Activated naive CD4-positive, alpha-beta T cell treated with anti-CD3 and anti-CD28 coated beads, Interleukin-2, amount 50 U/mL, for 24 hours (primary cell): ENCODE data around the gene SEC14L6.
"Not testable (repeated sequence)": the region's sequence is repeated elsewhere in the genome, so short reads cannot be mapped to it uniquely, and the experiment has no call there.

ENCODE experiments used
- H3K27ac Mint-ChIP-seq: one replicate; pipeline ENCODE4 v1.8.0; 2021; ENCODE audit warnings: mild to moderate bottlenecking, mixed read lengths
- H3K27me3 Mint-ChIP-seq: one replicate; pipeline ENCODE4 v1.8.0; 2021; ENCODE audit warnings: mixed read lengths
- H3K36me3 Mint-ChIP-seq: one replicate; pipeline ENCODE4 v1.8.0; 2021; ENCODE audit warnings: mixed read lengths
- H3K4me1 Mint-ChIP-seq: one replicate; pipeline ENCODE4 v1.8.0; 2021; ENCODE audit warnings: mixed read lengths
- H3K4me3 Mint-ChIP-seq: one replicate; pipeline ENCODE4 v1.8.0; 2021; ENCODE audit warnings: mild to moderate bottlenecking, mixed read lengths
- H3K9me3 Mint-ChIP-seq: one replicate; pipeline ENCODE4 v1.8.0; 2021; ENCODE audit warnings: mixed read lengths

Gene SEC14L6

DNA sequence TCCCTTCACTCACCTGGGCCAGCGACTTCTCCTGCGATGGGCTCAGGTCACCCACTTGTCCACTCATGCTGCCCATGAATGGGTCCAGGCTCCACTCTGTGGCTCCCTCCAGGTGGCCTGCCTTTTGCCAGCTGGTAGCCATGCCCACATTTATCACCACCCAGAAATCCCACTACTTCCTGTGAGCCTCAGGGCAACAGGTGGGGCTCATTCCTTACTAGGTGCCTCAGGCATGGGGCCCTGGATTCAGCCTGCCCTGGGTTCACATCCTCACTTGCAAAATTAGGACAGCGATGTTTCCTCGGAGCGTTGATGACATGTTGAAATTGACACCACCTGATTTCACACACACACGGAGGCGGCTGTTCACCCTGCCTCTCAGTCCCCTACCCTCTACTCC is at the start of gene SEC14L6:
SEC14L6 (minus strand) TSS at position 126 of the 400 bp plus-strand sequence; CDS start at position 67, 59 bp downstream.
- Mint-ChIP-seq H3K9me3 (no peaks in the 10 kb centered on the region), H3K27me3 (peaks cover 14% of the 10 kb centered on the region), H3K4me1 (peaks cover 4% of the 10 kb centered on the region), H3K27ac (no peak within 1 kb of the TSS), H3K36me3 (no peaks in the 10 kb centered on the region), H3K4me3 (no peak within 1 kb of the TSS)

- Mint-ChIP-seq H3K9me3 (no peaks in the 10 kb centered on the region), H3K36me3 (no peaks in the 10 kb centered on the region), H3K4me3 (no peak overlapping the region), H3K27me3 (peaks cover 3% of the 10 kb centered on the region), H3K27ac (no peak overlapping the region), H3K4me1 (no peaks in the 10 kb centered on the region)
Measured at GRCh38 chr22:30596199-30596598, 49.7 kb upstream of the SEC14L6 start.

GRCh38 chr22:30592360-30592713 is 45.8 kb upstream of the SEC14L6 start:
- not testable (repeated sequence) for H3K27ac Mint-ChIP-seq, H3K27me3 Mint-ChIP-seq, H3K4me3 Mint-ChIP-seq, H3K36me3 Mint-ChIP-seq, H3K9me3 Mint-ChIP-seq
- H3K4me1 Mint-ChIP-seq, result peaks cover 16% of the 10 kb centered on the region

- peaks cover 5% of the 10 kb centered on the region for H3K36me3 Mint-ChIP-seq
- H3K4me3 Mint-ChIP-seq, result no peak within 1 kb of the TSS
- peaks cover 16% of the 10 kb centered on the region for H3K4me1 Mint-ChIP-seq
- H3K27ac Mint-ChIP-seq, result no peak within 1 kb of the TSS
- no peaks in the 10 kb centered on the region for H3K9me3 Mint-ChIP-seq
- peaks cover 3% of the 10 kb centered on the region for H3K27me3 Mint-ChIP-seq
Measured at GRCh38 chr22:30591588-30592359, 45.2 kb upstream of the SEC14L6 start, which contains the start of gene PES1. Gene PES1, minus strand, starts transcription at chr22:30591910. Its CDS starts 77 bp downstream, at chr22:30591833.

DNA sequence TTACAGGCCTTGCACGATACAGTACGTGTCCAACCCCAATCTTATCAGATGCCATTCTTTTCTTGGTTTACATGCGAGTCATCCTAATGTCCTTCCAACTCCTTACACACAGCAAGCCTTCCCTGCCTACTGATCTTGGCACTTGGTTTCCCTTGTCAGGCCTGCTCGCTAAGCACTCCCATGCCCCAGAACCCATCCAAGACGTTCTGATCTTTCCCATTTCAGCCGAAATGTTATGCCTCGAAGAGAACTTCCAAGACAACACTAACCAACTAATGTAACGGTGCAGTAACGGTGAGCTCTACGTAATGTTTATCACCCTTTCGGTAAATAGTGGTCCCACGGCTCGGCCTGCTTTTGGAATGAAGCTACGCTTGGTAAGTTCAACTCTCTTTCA is 44.6 kb upstream of the SEC14L6 start:
- Mint-ChIP-seq H3K4me3 (no peak overlapping the region), H3K27ac (no peak overlapping the region), H3K9me3 (no peaks in the 10 kb centered on the region), H3K4me1 (peaks cover 16% of the 10 kb centered on the region), H3K36me3 (peaks cover 8% of the 10 kb centered on the region), H3K27me3 (peaks cover 3% of the 10 kb centered on the region)

- no peaks in the 10 kb centered on the region for H3K27me3 Mint-ChIP-seq
- no peak overlapping the region for H3K27ac Mint-ChIP-seq
- no peak overlapping the region for H3K4me3 Mint-ChIP-seq
- peaks cover 16% of the 10 kb centered on the region for H3K4me1 Mint-ChIP-seq
- peaks cover 16% of the 10 kb centered on the region for H3K36me3 Mint-ChIP-seq
- no peaks in the 10 kb centered on the region for H3K9me3 Mint-ChIP-seq
Measured at GRCh38 chr22:30586414-30586813, 39.9 kb upstream of the SEC14L6 start.

- H3K9me3 Mint-ChIP-seq, result no peaks in the 10 kb centered on the region
- peaks cover 19% of the 10 kb centered on the region for H3K36me3 Mint-ChIP-seq
- H3K4me1 Mint-ChIP-seq, result peaks cover 4% of the 10 kb centered on the region
- H3K27me3 Mint-ChIP-seq, result no peaks in the 10 kb centered on the region
- peak overlapping the region; percentile 23 for H3K27ac Mint-ChIP-seq
- H3K4me3 Mint-ChIP-seq, result no peak overlapping the region
Measured at GRCh38 chr22:30584441-30584840, 37.9 kb upstream of the SEC14L6 start.

GRCh38 chr22:30582788-30583545 is 36.4 kb upstream of the SEC14L6 start:
- Mint-ChIP-seq H3K27ac (no peak overlapping the region), H3K9me3 (no peaks in the 10 kb centered on the region), H3K36me3 (peaks cover 24% of the 10 kb centered on the region), H3K4me1 (no peaks in the 10 kb centered on the region), H3K27me3 (no peaks in the 10 kb centered on the region), H3K4me3 (no peak overlapping the region)

DNA sequence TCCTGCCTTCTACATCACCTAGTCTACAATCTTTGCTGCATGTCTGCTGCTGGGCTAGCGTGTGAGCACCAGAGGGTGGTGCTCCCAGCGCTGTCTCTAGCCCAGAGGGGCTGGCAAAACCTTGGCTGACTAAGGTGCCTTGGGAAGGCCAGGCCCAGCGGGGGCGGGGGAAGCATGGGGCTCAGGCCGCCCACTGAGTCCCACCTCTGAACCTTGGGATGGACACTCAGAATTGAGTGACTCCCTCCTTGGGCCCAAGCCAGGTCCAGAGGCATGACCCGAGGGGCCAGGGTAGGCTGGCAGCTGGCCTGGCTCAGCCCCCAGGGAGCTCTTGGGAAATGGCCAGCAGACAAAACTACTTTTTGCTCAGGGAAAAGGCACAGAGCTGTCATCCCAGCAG is 35.5 kb upstream of the SEC14L6 start:
- no peaks in the 10 kb centered on the region for H3K9me3 Mint-ChIP-seq
- peaks cover 28% of the 10 kb centered on the region for H3K36me3 Mint-ChIP-seq
- no peak overlapping the region for H3K4me3 Mint-ChIP-seq
- no peaks in the 10 kb centered on the region for H3K4me1 Mint-ChIP-seq
- H3K27me3 Mint-ChIP-seq, result no peaks in the 10 kb centered on the region
- H3K27ac Mint-ChIP-seq, result no peak overlapping the region

DNA sequence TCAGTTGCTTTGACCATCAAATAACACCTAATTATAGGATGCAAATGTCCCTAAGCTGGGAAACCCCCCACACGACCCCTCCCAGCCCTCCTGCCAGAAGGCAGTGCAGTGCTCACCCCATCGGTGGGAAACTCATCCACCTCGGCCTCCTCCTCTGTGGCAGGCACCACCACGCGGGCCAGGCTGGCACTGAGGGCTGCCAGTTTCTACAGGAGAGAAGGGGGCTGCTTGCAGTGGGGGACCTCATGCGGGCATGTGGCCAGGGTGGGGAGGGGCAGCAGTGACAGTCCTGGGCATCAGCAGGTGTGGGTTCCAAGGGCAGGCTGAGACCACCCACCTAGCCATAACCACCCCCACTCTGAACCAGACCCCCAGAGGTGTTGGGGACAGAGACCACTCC is 34.4 kb upstream of the SEC14L6 start:
- Mint-ChIP-seq H3K4me3 (no peak overlapping the region), H3K9me3 (no peaks in the 10 kb centered on the region), H3K27ac (no peak overlapping the region), H3K27me3 (no peaks in the 10 kb centered on the region), H3K36me3 (peaks cover 28% of the 10 kb centered on the region), H3K4me1 (no peaks in the 10 kb centered on the region)

GRCh38 chr22:30578481-30578880 is 31.9 kb upstream of the SEC14L6 start:
- no peak overlapping the region for H3K27ac Mint-ChIP-seq
- H3K4me3 Mint-ChIP-seq, result no peak overlapping the region
- H3K4me1 Mint-ChIP-seq, result no peaks in the 10 kb centered on the region
- H3K36me3 Mint-ChIP-seq, result peaks cover 23% of the 10 kb centered on the region
- H3K27me3 Mint-ChIP-seq, result no peaks in the 10 kb centered on the region
- H3K9me3 Mint-ChIP-seq, result no peaks in the 10 kb centered on the region

GRCh38 chr22:30575859-30576258 is 29.3 kb upstream of the SEC14L6 start:
- H3K4me1 Mint-ChIP-seq, result no peaks in the 10 kb centered on the region
- no peaks in the 10 kb centered on the region for H3K9me3 Mint-ChIP-seq
- peaks cover 21% of the 10 kb centered on the region for H3K36me3 Mint-ChIP-seq
- H3K27me3 Mint-ChIP-seq, result no peaks in the 10 kb centered on the region
- no peak overlapping the region for H3K27ac Mint-ChIP-seq
- no peak overlapping the region for H3K4me3 Mint-ChIP-seq

- no peaks in the 10 kb centered on the region for H3K27me3 Mint-ChIP-seq
Measured at GRCh38 chr22:30574997-30575671, 28.6 kb upstream of the SEC14L6 start.

DNA sequence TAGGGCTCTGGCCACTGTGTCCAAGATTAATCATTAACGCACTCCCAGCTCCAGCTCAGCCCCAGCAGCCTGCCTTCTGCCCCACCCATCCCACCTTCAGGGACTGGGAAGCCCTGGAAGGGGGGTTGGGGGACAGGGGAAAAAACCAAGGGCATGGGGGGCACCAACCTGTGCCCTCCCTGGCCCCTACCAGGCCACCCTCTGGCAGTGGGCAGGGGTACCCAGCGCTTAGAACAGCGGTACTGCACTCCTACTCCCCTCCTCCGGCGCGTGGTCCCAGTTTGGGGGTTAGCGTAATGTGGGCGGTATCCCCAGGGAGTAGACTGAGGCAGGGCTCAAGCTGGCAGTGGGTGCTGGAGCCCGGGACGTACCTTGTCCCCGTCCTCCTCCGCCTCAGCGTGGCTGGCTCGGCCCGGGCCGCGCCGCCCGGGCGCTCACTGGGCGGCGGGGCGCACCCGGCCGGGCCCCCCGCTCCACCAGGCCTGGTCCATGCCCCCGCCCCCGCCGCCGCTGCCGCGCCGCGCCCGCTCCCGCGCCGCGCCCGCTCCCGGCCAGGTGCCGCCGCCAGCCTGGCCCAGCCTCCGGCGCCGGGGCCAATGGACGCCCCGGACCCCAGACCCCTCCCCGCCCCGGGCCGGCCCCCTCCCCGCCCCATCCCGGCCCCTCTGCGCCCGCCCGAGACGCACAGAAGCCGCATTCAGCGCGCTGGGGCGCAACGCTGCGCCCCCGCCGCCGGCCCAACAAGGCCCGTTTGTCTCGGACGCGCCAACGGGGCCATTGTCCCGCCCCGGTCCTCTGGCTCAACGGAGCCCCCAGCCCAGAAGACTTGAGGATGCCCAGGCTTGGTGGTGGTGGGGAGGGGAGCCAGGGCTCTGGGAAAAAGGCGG is 27.8 kb upstream of the SEC14L6 start, which contains the start of gene GAL3ST1:
GAL3ST1 (minus strand) TSS at position 571 of the 887 bp plus-strand sequence. CDS start 17,273 bp downstream, outside the sequence.
- H3K4me3 Mint-ChIP-seq, result no peak within 1 kb of the TSS
- no peaks in the 10 kb centered on the region for H3K4me1 Mint-ChIP-seq
- no peaks in the 10 kb centered on the region for H3K9me3 Mint-ChIP-seq
- H3K27ac Mint-ChIP-seq, result no peak within 1 kb of the TSS
- H3K27me3 Mint-ChIP-seq, result no peaks in the 10 kb centered on the region
- peaks cover 17% of the 10 kb centered on the region for H3K36me3 Mint-ChIP-seq

More at GRCh38 chr22:30574997-30575671, 28.6 kb upstream of the SEC14L6 start:
- Mint-ChIP-seq H3K36me3 (peaks cover 20% of the 10 kb centered on the region), H3K27ac (no peak overlapping the region), H3K9me3 (no peaks in the 10 kb centered on the region), H3K4me1 (no peaks in the 10 kb centered on the region), H3K4me3 (no peak overlapping the region)

DNA sequence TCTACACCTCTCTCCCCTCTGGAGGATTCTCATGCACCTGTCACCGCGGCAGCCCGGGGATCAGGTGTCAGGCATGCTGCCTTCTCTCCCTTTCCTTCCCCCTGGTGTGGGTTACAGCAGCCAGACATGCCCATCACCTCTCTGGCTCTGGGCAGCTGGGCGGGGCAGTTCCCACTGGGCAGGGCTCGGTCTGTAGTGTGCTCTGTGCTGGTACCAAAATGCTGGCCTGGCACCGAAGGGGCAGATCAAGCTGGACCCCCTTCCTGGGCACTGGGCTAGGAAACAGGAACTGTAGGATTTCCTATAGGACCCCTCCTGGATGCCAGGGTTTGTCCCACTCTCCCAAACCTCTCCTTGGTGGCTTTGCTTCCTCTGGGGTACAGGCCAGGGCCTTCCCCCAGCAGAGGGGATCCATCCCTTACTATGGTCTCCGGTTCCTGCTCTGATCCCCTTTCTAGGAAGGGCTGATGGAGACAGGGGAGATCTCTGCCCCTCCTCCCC is 27.1 kb upstream of the SEC14L6 start:
- no peak overlapping the region for H3K4me3 Mint-ChIP-seq
- no peaks in the 10 kb centered on the region for H3K27me3 Mint-ChIP-seq
- H3K36me3 Mint-ChIP-seq, result peaks cover 11% of the 10 kb centered on the region
- H3K4me1 Mint-ChIP-seq, result no peaks in the 10 kb centered on the region
- H3K27ac Mint-ChIP-seq, result no peak overlapping the region
- H3K9me3 Mint-ChIP-seq, result no peaks in the 10 kb centered on the region
